HCEC 1CT (cell line): ENCODE data around the gene ANKRD63.

Source experiments
- DNase-seq: peaks from one replicate; pipeline ENCODE4 v3.0.0-alpha.2; 2017

Gene ANKRD63

DNA sequence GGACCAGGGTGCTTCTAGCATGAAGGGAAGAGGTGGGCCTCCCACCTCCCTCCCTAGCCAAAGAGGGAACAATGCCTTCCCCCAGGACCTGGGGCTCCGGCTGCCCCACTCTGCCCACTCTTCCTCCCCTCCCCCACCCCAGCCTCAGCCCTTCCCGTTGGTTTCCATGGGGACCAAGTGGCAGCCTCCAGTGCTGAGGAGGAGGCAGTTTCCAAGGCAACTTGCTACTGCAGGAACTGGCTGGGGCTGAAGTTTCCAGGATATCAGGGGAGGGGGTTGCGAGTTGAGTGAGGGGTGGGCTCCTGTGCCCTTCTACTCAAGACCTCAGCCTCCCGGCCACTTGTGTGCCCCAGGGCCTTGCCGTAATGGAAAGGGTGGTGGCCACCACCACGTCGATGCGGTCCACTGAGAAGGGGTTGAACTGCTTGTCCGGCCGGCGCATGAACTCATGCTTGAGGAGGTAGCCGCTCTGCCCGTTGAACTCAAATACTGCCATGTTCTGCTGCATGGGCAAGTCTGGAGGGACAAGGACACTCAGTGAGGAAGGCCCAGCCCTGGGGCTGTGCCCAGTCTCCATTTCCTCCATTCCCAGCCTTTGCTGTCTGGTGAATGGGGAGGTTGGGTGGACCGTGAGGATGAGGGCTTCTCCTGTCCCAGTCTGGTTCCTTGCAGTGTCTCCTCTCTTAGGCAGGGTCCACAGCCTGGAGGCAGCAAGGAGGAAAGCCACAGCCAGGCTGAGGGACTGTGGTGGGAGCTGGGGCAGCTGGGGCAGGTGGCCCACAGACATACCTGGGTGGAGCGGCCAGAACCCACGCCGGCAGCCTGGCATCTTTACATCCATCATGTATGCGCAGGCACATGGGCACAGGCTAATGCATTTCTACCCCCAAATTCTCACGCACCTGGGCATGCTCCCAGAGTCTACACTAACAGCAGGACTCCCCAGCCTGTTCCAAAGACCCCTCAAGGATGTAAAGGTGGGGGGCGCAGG, 11.3 kb upstream of the ANKRD63 start:
- no peak for DNase-seq

DNA sequence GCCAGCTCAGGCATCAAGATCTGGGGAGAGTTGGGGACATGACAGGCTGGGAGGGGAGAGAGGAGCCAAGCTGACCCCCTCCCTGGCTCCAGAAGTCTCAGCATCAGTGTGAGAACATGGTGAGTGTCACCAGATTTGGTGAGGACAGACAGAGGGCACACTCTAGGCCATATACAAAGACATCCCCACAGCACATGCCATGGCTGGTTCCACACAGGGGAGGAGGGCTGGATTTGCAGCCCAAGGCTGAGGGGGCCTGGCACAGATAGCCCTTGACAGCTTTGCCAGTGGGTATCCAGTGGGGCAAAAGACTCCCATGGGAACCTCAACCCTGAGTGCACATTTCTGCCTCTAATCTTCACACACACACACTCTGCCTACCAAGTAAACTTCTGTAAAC, 10.1 kb upstream of the ANKRD63 start:
- no peak for DNase-seq

DNA sequence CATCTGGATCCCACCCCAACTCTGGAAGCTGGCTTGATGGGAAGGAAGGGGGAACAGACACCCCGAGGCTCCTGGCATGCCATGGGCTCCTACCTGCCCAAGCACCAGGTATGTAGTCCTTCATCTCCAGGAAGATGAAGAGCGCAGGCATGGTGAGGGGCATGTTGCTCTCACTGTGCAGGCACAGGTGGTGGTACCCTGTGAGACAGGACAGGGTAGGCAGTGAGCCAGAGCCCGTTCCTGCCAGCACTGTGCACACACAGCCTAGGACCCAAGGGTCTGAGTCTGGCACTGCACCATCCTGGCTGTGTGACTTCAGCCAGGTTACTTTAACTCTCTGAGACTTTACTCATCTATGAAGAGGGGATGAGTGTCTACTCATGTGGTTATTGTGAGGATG, 9.4 kb upstream of the ANKRD63 start:
- no peak for DNase-seq

GRCh38 chr15:40290918-40291574, 8.2 kb upstream of the ANKRD63 start:
- DNase-seq: peak; percentile 47

DNA sequence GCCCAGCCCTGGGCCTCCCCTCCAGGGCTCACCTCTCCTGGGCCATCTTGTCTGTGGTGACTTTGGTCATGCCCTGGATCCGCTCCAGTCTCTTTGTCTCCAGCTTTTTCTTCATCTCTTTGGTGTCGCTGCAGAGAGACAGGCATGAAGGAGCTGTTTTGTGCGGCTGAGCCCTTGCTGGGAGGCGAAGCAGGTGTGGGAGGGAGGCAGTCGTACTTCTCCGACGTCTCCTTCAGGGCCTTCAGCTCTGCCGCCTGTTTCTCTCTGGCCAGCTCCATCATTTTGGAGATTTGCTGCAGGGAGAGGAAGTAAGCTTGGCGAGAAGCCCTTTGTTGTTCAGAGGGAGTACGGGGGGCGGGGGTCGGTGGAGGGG, 7.7 kb upstream of the ANKRD63 start:
- no peak for DNase-seq

DNA sequence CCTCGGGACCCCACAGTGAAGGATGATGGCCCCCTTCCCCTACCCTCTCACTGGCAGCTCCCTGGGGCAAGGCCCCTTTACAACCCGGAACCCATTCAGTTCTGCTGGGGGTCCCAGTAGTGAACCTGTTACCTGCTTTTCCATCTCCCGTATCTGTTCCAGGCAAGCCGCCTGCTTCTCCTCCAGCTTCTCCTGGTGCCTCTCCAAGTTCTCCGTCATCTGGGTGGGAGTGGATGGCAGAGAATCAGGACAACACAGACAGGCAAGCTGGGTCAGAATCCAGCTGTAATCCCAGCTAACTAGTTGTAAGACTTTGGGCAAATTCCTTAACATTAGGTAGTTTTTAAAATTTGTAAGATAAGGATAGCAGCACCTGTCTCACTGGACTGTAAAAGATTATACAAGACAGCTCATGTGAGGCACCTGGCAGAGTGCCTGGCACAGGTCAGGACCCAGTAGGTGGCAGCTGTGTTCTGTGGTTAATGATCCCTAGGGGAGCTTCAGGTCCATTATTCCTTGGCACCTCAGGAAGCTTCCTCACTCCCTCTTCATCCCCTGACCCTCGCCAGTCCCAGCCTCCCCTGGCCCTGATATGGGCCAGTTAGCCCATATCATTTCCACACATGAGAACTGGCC, 6.4 kb upstream of the ANKRD63 start:
- no peak for DNase-seq

- DNase-seq: no peak
Observed at GRCh38 chr15:40287968-40288367, 5.1 kb upstream of the ANKRD63 start.

- no peak for DNase-seq
Observed at GRCh38 chr15:40287505-40287904, 4.6 kb upstream of the ANKRD63 start.

- no peak for DNase-seq
Observed at GRCh38 chr15:40286794-40287193, 3.9 kb upstream of the ANKRD63 start.

- no peak for DNase-seq
Observed at GRCh38 chr15:40286061-40286532, 3.2 kb upstream of the ANKRD63 start.

DNA sequence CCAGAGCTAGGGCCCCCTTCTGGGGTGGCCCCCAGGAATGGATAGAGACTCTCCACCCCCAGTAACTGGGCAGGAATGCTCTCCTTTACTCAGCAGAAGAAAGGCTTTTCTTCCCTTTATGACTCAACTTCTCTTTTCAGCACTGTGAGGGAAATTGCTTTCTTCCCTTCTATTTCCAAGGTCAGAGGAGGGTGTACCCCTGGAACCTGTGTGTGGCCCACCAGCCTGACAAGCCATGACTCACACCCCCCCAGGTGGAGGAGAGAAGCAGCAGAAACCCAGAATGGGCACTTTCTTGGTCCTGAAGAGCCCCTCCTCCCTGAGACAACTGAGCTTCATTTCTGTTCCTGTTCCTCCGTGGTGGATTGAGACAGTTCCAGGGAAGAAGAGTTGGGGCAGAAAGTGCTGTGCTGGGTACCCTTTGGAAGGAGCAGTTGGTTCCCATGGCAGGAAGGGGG, 2.7 kb upstream of the ANKRD63 start:
- DNase-seq: no peak

DNA sequence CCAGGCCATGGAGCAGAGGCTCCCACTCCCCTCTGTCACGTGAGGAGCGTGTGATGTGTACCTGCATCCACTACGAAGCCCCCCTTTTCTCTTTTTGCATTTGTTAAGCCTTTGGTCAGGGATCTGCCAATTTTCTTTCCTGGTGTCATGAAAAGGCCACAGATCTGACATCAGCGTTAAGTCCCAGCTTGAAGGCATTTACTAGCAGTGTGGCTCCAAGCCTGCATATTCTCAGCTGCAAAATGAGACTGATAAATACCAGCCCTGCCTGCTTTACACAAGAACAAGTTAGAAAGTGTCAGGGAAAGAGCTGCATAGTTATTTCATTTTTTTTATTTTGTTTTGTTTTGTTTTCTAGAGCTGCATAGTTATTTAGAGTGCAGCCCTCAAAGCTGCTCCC, 2.3 kb upstream of the ANKRD63 start:
- DNase-seq: no peak

DNA sequence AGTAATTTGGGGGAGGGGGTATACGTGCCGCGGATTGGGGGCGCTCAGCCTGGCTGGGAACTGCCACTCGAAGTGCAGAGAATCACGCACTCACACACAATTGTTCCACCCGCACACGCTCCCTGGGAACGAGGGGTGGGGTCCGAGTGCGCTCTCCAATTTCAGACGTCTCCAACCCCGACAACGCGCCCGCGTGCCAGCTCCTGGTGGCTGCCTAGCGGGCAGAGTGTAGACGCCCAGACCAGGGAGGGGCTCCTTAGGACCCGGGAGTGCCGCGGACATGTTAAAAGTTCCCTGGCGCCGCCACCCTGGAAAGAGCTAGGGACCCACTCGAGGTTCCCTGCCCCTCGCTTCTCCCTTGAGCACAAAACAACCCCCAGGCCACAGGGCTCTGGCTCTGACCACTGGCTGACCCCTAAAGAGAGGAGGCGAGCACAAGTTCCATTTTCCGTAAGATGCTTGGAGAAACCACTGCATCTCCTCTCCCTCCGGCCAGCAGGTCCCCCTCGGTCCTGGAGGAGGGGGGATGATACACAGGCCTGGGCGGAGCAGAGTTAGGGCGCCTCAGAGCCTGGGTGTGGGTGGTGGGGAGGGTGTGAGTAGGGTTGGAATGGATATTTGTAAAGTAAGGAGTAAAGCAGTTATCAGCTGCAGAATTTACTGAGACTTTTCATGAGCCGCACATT, 894 bp upstream of the ANKRD63 start:
- DNase-seq: no peak

DNA sequence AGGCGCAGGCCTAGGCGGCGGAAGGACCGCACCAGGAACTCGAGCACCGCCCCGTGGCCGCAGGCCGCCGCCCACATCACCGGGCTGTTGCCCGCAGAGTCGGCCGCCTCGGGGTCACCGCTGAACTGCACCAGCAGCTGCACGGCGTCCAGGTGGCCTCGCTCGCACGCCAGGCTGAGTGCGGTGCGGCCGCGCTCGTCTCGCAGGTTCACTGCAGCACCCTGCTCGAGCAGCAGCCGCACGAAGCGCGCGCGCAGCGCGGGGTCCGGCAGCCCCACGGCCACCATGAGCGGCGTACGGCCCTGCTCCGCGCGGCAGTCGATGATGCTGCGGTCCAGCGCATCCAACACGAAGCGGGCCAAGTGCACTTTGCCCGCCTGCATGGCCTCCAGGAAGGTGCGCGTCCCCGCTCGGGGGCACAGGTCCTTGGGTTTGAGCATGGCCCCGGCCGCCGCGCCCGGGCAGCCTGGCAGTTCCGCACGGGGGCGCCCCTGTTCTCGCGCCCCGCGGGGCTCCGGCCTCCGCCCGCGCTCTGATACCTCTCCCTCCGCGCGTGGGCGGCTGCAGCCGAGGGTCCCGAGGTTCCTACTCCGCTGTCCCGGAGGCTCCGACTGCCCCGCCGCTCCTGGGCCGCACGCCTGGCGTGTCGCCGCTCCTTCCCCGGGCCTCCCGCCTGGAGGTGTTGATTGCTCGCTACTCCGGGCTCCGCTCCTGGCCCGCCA, 556 bp downstream of the ANKRD63 start:
- DNase-seq: no peak

- no peak for DNase-seq
Observed at GRCh38 chr15:40281801-40282146, 1.1 kb downstream of the ANKRD63 start.

DNA sequence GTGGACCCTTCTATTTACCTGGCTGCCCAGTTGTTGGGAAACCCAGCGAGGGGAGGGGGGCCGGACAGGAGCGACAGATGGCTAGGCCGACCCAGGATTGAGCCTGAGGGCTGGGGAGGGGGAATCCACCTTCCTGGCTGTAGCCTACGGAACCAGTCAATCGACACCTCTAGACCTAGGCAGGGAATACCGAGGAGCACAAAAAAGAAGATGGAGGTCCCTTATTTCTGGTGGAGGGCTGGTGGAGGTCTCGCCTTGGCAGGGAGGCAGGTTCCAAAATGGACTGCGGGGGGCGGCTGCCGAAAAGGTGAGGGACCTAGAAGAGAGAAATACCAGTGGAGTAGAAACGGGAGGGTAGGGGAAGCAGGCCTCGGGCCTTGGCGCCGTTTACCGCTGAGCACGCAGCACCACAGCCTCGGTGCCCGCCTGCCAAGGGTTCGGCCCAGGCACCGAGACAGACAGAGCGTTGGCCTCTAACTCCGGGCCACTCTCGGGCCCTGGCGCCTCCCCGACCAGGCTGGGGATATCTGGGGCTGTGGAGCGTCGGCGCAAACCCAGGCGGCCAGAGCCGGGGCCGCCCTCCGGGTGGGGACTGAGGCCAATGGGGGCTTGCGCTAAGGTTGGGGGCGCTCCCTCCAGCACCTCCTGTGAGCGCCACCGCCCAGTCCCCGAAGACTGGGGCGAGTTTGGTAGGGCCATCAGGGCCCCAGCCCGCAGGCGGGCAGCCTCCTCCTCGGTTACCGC, 1.6 kb downstream of the ANKRD63 start:
- DNase-seq: no peak

GRCh38 chr15:40280260-40281056, 2.4 kb downstream of the ANKRD63 start:
- DNase-seq: no peak

- DNase-seq: peak; percentile 47
Observed at GRCh38 chr15:40279437-40280141, 3.3 kb downstream of the ANKRD63 start.

- no peak for DNase-seq
Observed at GRCh38 chr15:40278026-40278425, 4.8 kb downstream of the ANKRD63 start.

- no peak for DNase-seq
Observed at GRCh38 chr15:40277471-40277870, 5.4 kb downstream of the ANKRD63 start.
